ENCODE data around the gene C1orf74. TPM values are rescaled to one million over a fixed set of nuclear protein-coding genes. Genes with fewer than 3 reads are reported as not detected.

C1orf74 gene
- polyA plus RNA-seq, 1 of the 3 experiments (the other 2 are of a cell fraction): 1.5 TPM

- Histone ChIP-seq H3K27ac (ENCODE audit: low read depth in 2 of 2, low read length in 1 of 2) (no peak overlapping the region), H3K9me3 (no peaks in the 10 kb centered on the region), H3F3A (replicated peaks; ENCODE audit: insufficient read depth) (no peaks in the 10 kb centered on the region), H4K20me1 (ENCODE audit: insufficient read depth) (no peaks in the 10 kb centered on the region), H2AFZ (ENCODE audit: low read depth) (no peak overlapping the region), H3K79me2 (ENCODE audit: insufficient read depth) (no peaks in the 10 kb centered on the region), H3K4me1 (ENCODE audit: control insufficient read depth in 1 of 2, insufficient read depth in 2 of 2, low read depth in 1 of 2, low read length in 1 of 2) (peaks cover 0 to 6% of the 10 kb centered on the region in 2 experiments; a peak in 2 of 4 replicates), H3K4me3 (ENCODE audit: low read depth in 2 of 2, low read length in 1 of 2) (no peak overlapping the region), H3K36me3 (replicated peaks in 1 of 2; ENCODE audit: control insufficient read depth in 1 of 2, insufficient read depth in 2 of 2, low read length in 1 of 2) (no peaks in the 10 kb centered on the region), H3K27me3 (ENCODE audit: insufficient read depth) (no peaks in the 10 kb centered on the region), H3K9ac (no peak overlapping the region), H3K9me2 (no peaks in the 10 kb centered on the region), H3K4me2 (no peak overlapping the region)
- ChIA-PET CTCF (interaction anchor here (0.6 to 2.1 kb wide), 5 partner anchors 12 to 167 kb away, joined by 3 to 8 read pairs (median 3); no protein-coding TSS in a partner anchor), POLR2A (no interaction called here)
- WGBS (ENCODE audit: low lambda C conversion rate): 44% methylated on average over 3 of the region's 3 CpGs
- no peak for DNase-seq
- TF ChIP-seq REST (IDR thresholded peaks at IDR 0.05; ENCODE audit: low read depth, low read length) (no peak), NFIC (IDR thresholded peaks at IDR 0.05; ENCODE audit: borderline replicate concordance) (no peak), TAF1 (IDR thresholded peaks at IDR 0.05; ENCODE audit: borderline replicate concordance, low read depth, low read length) (no peak), GABPA (IDR thresholded peaks at IDR 0.05; ENCODE audit: low read depth) (no peak), NRF1 (IDR thresholded peaks at IDR 0.05; ENCODE audit: low read depth, low read length) (no peak), SMC3 (IDR thresholded peaks at IDR 0.05; ENCODE audit: low read depth, low read length) (no peak), YY1 (IDR thresholded peaks at IDR 0.05; ENCODE audit: low read depth) (no peak), JUND (IDR thresholded peaks at IDR 0.05) (no peak), FOSL2 (IDR thresholded peaks at IDR 0.05; ENCODE audit: borderline replicate concordance, low read depth) (no peak), ZBTB33 (IDR thresholded peaks at IDR 0.05; ENCODE audit: borderline replicate concordance, low read depth) (no peak), RAD21 (IDR thresholded peaks at IDR 0.05; ENCODE audit: low read length) (no peak), RXRA (IDR thresholded peaks at IDR 0.05; ENCODE audit: borderline replicate concordance, low read depth) (no peak), ELF1 (IDR thresholded peaks at IDR 0.05) (no peak)
Observed at GRCh38 chr1:209736490-209737117, 47.8 kb downstream of the C1orf74 start.
